ENCODE data around the gene NCKAP5. TPM values are rescaled to one million over a fixed set of nuclear protein-coding genes. Genes with fewer than 3 reads are reported as not detected.

Gene NCKAP5
- total and polyA plus RNA-seq, 2 donors (not counting 1 experiment from before 2014, with no cell fraction given): not detected

DNA sequence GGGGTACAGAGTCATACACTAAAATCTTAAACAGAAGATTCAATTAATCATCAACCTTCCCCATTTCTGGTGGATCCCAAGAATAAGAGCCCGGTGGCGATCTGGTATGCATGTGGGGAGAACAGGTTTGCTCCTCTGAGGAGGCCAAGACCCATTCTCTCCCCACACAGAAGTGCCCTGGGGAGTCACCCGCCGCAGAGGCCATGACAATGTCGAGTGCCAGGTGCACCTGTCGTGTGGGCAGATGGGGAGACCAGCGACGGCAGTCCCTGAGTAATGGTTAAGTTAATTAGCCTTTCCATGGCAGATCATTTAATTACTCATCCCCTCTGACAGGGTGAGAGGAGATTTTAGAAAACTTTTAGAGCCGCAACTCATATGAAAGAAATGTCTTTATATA lies 345.0 kb downstream of the NCKAP5 start:
- Histone ChIP-seq H3K9me3 (ENCODE audit: control extremely low read depth in 1 of 3, control insufficient read depth in 2 of 3, insufficient read depth in 1 of 3, low read length in 2 of 3) (no peaks in the 10 kb centered on the region), H3K4me1 (ENCODE audit: control insufficient read depth in 2 of 2, insufficient read depth in 2 of 2, low read length in 2 of 2) (no peaks in the 10 kb centered on the region), H3K4me3 (ENCODE audit: control extremely low read depth in 1 of 5, extremely low read depth in 1 of 5, insufficient read depth in 1 of 5, low read depth in 2 of 5, low read length in 4 of 5) (no peak overlapping the region), H3K27ac (ENCODE audit: low read length in 2 of 2) (no peak overlapping the region), H3K9ac (ENCODE audit: low read length) (no peak overlapping the region), H3K27me3 (replicated peaks in 1 of 4; ENCODE audit: control extremely low read depth in 1 of 4, control insufficient read depth in 3 of 4, insufficient read depth in 4 of 4, low read length in 3 of 4) (no peaks in the 10 kb centered on the region), H3K4me2 (replicated peaks; ENCODE audit: low read depth, low read length, poor library complexity, severe bottlenecking) (no peak overlapping the region), H4K20me1 (ENCODE audit: control insufficient read depth, insufficient read depth, low read length, poor library complexity, severe bottlenecking) (no peaks in the 10 kb centered on the region), H2AFZ (ENCODE audit: insufficient read depth, low read depth, low read length, poor library complexity, severe bottlenecking) (no peak overlapping the region), H3K79me2 (ENCODE audit: control insufficient read depth, insufficient read depth, low read length) (no peaks in the 10 kb centered on the region), H3K36me3 (replicated peaks in 1 of 2; ENCODE audit: control extremely low read depth in 1 of 2, control insufficient read depth in 1 of 2, extremely low read depth in 1 of 2, insufficient read depth in 2 of 2, low read length in 1 of 2) (no peaks in the 10 kb centered on the region)
- POLR2A ChIA-PET: no interaction called here
- CTCF ChIA-PET: no interaction called here
- Mint-ChIP-seq H3K27ac (no peak overlapping the region), H3K27me3 (peaks cover 4% of the 10 kb centered on the region), H3K4me1 (no peaks in the 10 kb centered on the region), H3K4me3 (no peak overlapping the region), H3K9me3 (ENCODE audit: insufficient read depth) (no peaks in the 10 kb centered on the region)
- DNase-seq (no peak), ATAC-seq (ENCODE audit: low read depth) (no peak)
- TF ChIP-seq, protein P1, sequence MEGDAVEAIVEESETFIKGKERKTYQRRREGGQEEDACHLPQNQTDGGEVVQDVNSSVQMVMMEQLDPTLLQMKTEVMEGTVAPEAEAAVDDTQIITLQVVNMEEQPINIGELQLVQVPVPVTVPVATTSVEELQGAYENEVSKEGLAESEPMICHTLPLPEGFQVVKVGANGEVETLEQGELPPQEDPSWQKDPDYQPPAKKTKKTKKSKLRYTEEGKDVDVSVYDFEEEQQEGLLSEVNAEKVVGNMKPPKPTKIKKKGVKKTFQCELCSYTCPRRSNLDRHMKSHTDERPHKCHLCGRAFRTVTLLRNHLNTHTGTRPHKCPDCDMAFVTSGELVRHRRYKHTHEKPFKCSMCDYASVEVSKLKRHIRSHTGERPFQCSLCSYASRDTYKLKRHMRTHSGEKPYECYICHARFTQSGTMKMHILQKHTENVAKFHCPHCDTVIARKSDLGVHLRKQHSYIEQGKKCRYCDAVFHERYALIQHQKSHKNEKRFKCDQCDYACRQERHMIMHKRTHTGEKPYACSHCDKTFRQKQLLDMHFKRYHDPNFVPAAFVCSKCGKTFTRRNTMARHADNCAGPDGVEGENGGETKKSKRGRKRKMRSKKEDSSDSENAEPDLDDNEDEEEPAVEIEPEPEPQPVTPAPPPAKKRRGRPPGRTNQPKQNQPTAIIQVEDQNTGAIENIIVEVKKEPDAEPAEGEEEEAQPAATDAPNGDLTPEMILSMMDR (IDR thresholded peaks at IDR 0.05): no peak
- TF ChIP-seq EZH2 (IDR thresholded peaks at IDR 0.05; ENCODE audit: borderline replicate concordance, insufficient read depth, low read depth, low read length, poor library complexity, severe bottlenecking): no peak
- WGBS (ENCODE audit: insufficient coverage): no CpG with 5 or more reads among the region's 9 CpGs
- intact Hi-C loops (cut with micrococcal nuclease): no loop called here

DNA sequence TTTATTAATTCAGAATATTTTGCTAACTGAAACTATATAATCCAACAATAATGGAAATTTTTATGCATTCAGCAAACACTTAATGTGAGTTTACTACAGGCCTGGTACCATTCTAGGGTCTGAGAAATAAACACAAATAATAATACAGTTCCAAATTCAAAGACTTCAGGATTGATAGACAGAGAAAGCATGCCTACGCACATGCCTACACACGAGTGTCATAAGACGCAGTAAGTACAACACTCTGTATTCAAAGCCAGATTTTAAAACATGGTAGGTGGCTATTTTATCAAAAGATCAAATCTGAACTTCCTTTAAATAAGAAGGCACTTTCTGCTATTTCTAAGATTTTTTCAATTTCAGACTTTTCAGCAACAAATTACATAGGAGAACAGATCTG lies 346.9 kb downstream of the NCKAP5 start:
- no CpG with 5 or more reads among the region's 3 CpGs for WGBS (ENCODE audit: insufficient coverage)
- Histone ChIP-seq H3K9me3 (ENCODE audit: control extremely low read depth in 1 of 3, control insufficient read depth in 2 of 3, insufficient read depth in 1 of 3, low read length in 2 of 3) (no peaks in the 10 kb centered on the region), H4K20me1 (ENCODE audit: control insufficient read depth, insufficient read depth, low read length, poor library complexity, severe bottlenecking) (no peaks in the 10 kb centered on the region), H3K4me2 (replicated peaks; ENCODE audit: low read depth, low read length, poor library complexity, severe bottlenecking) (no peak overlapping the region), H3K4me3 (ENCODE audit: control extremely low read depth in 1 of 5, extremely low read depth in 1 of 5, insufficient read depth in 1 of 5, low read depth in 2 of 5, low read length in 4 of 5) (no peak overlapping the region), H3K79me2 (ENCODE audit: control insufficient read depth, insufficient read depth, low read length) (no peaks in the 10 kb centered on the region), H3K4me1 (ENCODE audit: control insufficient read depth in 2 of 2, insufficient read depth in 2 of 2, low read length in 2 of 2) (no peaks in the 10 kb centered on the region), H3K27me3 (replicated peaks in 1 of 4; ENCODE audit: control extremely low read depth in 1 of 4, control insufficient read depth in 3 of 4, insufficient read depth in 4 of 4, low read length in 3 of 4) (no peaks in the 10 kb centered on the region), H2AFZ (ENCODE audit: insufficient read depth, low read depth, low read length, poor library complexity, severe bottlenecking) (no peak overlapping the region), H3K9ac (ENCODE audit: low read length) (no peak overlapping the region), H3K27ac (ENCODE audit: low read length in 2 of 2) (no peak overlapping the region), H3K36me3 (replicated peaks in 1 of 2; ENCODE audit: control extremely low read depth in 1 of 2, control insufficient read depth in 1 of 2, extremely low read depth in 1 of 2, insufficient read depth in 2 of 2, low read length in 1 of 2) (no peaks in the 10 kb centered on the region)
- no peak for ATAC-seq (ENCODE audit: low read depth)
- Mint-ChIP-seq H3K4me3 (no peak overlapping the region), H3K9me3 (ENCODE audit: insufficient read depth) (no peaks in the 10 kb centered on the region), H3K27ac (no peak overlapping the region), H3K4me1 (no peaks in the 10 kb centered on the region), H3K27me3 (peaks cover 4% of the 10 kb centered on the region)
- no peak for DNase-seq
- ChIA-PET CTCF (no interaction called here), POLR2A (no interaction called here)
- TF ChIP-seq, protein P1 (IDR thresholded peaks at IDR 0.05): no peak
- no peak for TF ChIP-seq EZH2 (IDR thresholded peaks at IDR 0.05; ENCODE audit: borderline replicate concordance, insufficient read depth, low read depth, low read length, poor library complexity, severe bottlenecking)
- intact Hi-C loops (cut with micrococcal nuclease): no loop called here
